Vagina (tissue), 2 donors: ENCODE results near the gene GNAI2. TPM values are rescaled to one million over a fixed set of nuclear protein-coding genes. Genes with fewer than 3 reads are reported as not detected.

Source experiments
- DNase-seq, 2 donors: peaks; one replicate each; pipeline ENCODE4 v3.0.0-alpha.2; 2017; ENCODE audit errors: extremely low spot score in 2 of 2
- H3K27ac ChIP-seq: fragments of 200-600 bp; sonication (generic); one replicate; pipeline ENCODE4 v1.5.1; 2019
- H3K27me3 ChIP-seq: fragments of 200-600 bp; sonication (generic); one replicate; pipeline ENCODE4 v1.5.1; 2019
- H3K36me3 ChIP-seq, 2 donors: fragments of 200-600 bp; sonication (generic); one replicate each; pipeline ENCODE4 v1.5.1; 2017 to 2019
- H3K4me1 ChIP-seq: fragments of 200-600 bp; sonication (generic); one replicate; pipeline ENCODE4 v1.5.1; 2019
- H3K4me3 ChIP-seq, 2 donors: fragments of 200-600 bp; sonication (generic); 1 replicate in 1 of 2; 2 replicates in 1 of 2; pipeline ENCODE4 v1.5.1; 2016 to 2019
- H3K9me3 ChIP-seq: fragments of 200-600 bp; sonication (generic); one replicate; pipeline ENCODE4 v1.5.1; 2019
- POLR2A ChIP-seq, 2 donors: fragments of 450-650 bp; IDR thresholded peaks; one replicate each; pipeline ENCODE4 v1.6.1; 2017; ENCODE audit warnings: antibody characterized with exemption in 2 of 2, mild to moderate bottlenecking in 2 of 2, moderate library complexity in 2 of 2
- POLR2AphosphoS5 ChIP-seq, 2 donors: sonication (generic); formaldehyde crosslinking; IDR thresholded peaks; one replicate each; pipeline ENCODE4 v1.9.0; 2017; ENCODE audit warnings: antibody characterized with exemption in 2 of 2, mild to moderate bottlenecking in 2 of 2, low read depth in 1 of 2; ENCODE audit not compliant: insufficient read depth in 1 of 2
- intact Hi-C: fragments of 100-400 bp; cut with DNase I; formaldehyde crosslinking; loops from one replicate; pipeline ENCODE4 v1.15.1; 2023
- total RNA-seq: library from RNA; depleted of rRNA; stranded (reverse); fragments of >200 nt; gene quantifications from one replicate; pipeline ENCODE4 v1.2.3, GENCODE V29; 2016
- TF ChIP-seq, protein P1 (sequence below), 3 experiments: fragments of 450-650 bp in 2 of 3; fragments of 200-600 bp in 1 of 3; sonication (generic) in 1 of 3; IDR thresholded peaks; one replicate each; pipeline ENCODE4 v1.5.1; 2017 to 2019; ENCODE audit warnings: antibody characterized with exemption in 3 of 3, mild to moderate bottlenecking in 2 of 3, moderate library complexity in 2 of 3

The GNAI2 gene
- total RNA-seq, 1 donor from 2014 or later, result 244 TPM

DNA sequence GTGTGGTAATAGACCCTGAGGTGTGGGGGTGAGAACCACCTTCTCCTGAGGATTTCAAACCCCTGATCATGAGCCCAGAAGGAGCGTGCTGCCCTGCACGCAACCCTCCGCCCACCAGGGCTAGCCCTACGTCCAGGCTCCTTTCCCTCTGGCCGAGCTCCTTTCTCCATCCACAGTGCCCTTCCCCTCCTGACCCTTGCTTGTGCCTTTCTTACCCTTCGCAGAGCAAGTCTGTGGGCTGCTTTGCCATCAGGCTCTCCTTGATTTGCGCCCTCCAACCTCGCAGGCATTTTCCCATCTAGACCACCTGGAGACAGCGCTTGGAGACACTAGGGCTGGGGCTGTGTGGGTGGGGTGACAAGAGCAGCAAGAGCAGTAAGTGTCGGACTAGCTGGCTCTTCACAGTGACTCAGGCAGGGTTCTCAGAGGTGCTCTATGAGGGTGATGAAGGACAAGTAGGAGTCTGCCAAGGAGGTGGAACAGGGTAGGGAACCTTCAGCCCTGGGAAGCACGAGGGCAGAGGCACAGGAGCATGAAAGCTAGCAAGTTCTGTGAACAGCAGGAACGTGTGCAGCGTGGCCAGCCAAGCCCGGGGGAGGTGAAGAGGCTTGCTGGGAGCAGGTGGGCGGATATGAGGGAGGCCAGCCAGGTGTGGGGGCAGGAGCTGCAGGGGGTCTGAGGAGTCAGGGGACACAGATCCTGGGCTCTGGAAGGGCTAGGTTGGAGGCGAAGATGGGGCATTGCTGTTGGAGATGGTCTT is 33.5 kb upstream of the GNAI2 start:
- H3K4me1 ChIP-seq, result peaks cover 17% of the 10 kb centered on the region
- no peak overlapping the region for H3K27ac ChIP-seq
- no peaks in the 10 kb centered on the region for H3K9me3 ChIP-seq
- TF ChIP-seq, protein P1, sequence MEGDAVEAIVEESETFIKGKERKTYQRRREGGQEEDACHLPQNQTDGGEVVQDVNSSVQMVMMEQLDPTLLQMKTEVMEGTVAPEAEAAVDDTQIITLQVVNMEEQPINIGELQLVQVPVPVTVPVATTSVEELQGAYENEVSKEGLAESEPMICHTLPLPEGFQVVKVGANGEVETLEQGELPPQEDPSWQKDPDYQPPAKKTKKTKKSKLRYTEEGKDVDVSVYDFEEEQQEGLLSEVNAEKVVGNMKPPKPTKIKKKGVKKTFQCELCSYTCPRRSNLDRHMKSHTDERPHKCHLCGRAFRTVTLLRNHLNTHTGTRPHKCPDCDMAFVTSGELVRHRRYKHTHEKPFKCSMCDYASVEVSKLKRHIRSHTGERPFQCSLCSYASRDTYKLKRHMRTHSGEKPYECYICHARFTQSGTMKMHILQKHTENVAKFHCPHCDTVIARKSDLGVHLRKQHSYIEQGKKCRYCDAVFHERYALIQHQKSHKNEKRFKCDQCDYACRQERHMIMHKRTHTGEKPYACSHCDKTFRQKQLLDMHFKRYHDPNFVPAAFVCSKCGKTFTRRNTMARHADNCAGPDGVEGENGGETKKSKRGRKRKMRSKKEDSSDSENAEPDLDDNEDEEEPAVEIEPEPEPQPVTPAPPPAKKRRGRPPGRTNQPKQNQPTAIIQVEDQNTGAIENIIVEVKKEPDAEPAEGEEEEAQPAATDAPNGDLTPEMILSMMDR (IDR thresholded peaks at IDR 0.05), result no peak
- TF ChIP-seq POLR2AphosphoS5 (IDR thresholded peaks at IDR 0.05; ENCODE audit: insufficient read depth in 1 of 2, low read depth in 1 of 2) (no peak), POLR2A (IDR thresholded peaks at IDR 0.05) (no peak)
- no peak overlapping the region for H3K4me3 ChIP-seq
- no peaks in the 10 kb centered on the region for H3K36me3 ChIP-seq
- H3K27me3 ChIP-seq, result peaks cover 9% of the 10 kb centered on the region
- no peak for DNase-seq
- intact Hi-C loops, result no loop called here

- TF ChIP-seq POLR2A (IDR thresholded peaks at IDR 0.05), result no peak
- TF ChIP-seq POLR2AphosphoS5 (IDR thresholded peaks at IDR 0.05; ENCODE audit: insufficient read depth in 1 of 2, low read depth in 1 of 2), result no peak
- TF ChIP-seq, protein P1 (IDR thresholded peaks at IDR 0.05), result no peak
- no peaks in the 10 kb centered on the region for H3K9me3 ChIP-seq
- intact Hi-C loops, result no loop called here
- no peaks in the 10 kb centered on the region for H3K36me3 ChIP-seq
- DNase-seq, result no peak
- H3K4me1 ChIP-seq, result peaks cover 17% of the 10 kb centered on the region
- no peak overlapping the region for H3K4me3 ChIP-seq
- peaks cover 9% of the 10 kb centered on the region for H3K27me3 ChIP-seq
- no peak overlapping the region for H3K27ac ChIP-seq
These were observed 32.7 kb upstream of the GNAI2 start for GRCh38 chr3:50203113-50203808.

DNA sequence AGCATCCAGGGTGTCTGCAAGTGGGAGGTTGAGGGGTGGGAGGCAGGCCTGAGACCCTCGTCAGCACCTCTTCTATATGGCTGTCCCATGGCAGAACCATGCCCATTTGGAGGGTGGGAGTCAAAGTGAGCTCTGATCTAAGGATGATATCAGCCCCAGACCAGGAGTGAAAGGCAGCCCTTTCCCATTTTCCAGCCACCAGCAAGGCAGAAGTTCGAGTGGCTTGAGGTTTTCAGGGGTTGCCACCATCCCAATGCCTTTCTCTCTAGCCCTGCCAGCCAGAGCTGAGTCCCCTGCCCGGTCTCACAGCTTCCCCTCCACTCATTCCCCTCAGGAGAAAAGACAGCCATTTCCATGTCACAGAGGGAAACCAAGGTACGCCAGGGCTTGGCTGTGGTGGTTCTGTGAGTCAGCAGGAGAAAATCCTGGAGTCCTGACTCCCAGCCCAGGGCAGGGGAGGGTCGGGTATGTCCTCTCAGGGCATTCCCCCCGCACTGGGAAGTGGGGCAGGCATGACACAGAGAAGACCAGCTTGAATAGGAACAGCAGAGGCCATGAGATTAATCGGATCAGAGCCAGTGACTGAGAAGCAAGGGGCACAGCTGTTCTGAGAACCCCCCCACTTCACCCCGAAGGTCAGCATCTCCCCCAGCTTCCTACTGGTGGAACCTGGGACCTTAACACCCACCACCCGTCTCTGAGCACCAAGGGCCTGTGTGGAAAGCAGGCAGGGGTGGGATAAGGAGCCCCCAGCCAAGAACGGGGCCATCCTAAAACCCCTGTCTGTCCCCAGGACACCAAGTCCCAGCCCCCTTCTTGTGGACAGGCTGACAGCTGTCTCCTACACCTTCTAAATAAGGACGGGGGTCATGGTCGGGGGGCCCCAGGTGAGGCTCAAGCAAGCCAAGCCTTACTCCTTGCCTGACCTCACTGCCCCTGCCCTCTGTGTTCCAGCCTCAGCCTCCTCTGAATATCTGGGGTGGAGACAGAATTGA is 31.9 kb upstream of the GNAI2 start:
- DNase-seq, result no peak
- H3K36me3 ChIP-seq, result no peaks in the 10 kb centered on the region
- no peak overlapping the region for H3K27ac ChIP-seq
- H3K27me3 ChIP-seq, result peaks cover 9% of the 10 kb centered on the region
- intact Hi-C loops, result no loop called here
- peak overlapping the region in 1 of 2 donors; percentile 40 for H3K4me3 ChIP-seq
- TF ChIP-seq, protein P1 (IDR thresholded peaks at IDR 0.05), result no peak
- TF ChIP-seq POLR2AphosphoS5 (IDR thresholded peaks at IDR 0.05; ENCODE audit: insufficient read depth in 1 of 2, low read depth in 1 of 2), result no peak
- no peak for TF ChIP-seq POLR2A (IDR thresholded peaks at IDR 0.05)
- peaks cover 17% of the 10 kb centered on the region for H3K4me1 ChIP-seq
- H3K9me3 ChIP-seq, result no peaks in the 10 kb centered on the region

DNA sequence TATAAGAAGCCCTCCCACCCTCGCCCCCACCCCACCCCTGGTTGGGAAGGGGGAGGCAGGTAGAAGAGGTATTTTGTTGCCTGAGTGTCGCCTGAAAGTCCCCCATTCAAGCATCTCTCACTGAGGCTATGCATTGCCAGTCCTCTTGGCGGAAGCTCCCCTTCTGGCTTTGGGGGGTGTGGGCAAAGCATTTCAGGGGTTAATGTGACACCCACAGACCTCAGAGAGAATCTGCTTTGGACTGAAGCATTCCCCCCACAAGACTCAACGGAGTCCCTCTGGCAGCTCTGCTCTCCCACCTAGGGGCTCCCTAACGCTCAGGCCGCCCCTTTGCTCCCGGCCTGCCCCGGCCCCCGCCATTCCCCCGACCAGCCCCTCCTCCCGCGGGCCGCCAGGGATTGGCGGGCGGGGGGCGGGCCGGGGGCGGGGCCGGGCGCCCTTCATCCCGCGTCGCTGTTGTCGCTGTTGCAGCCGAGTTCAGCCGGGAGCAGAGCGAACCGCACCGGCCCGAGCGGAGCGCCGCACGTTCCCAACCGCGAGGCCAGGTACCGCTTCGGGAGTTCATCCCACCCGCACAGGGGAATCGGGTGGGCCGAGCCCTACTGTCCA is 31.1 kb upstream of the GNAI2 start, which contains the start of gene SLC38A3:
TSS of gene SLC38A3 (plus strand) at position 468 of the 609 bp plus-strand sequence. CDS start 8,929 bp downstream, outside the sequence.
- intact Hi-C loops, result no loop called here
- Histone ChIP-seq H3K27ac (no peak within 1 kb of the TSS), H3K27me3 (peaks cover 9% of the 10 kb centered on the region), H3K4me3 (peak within 1 kb of the TSS; percentile 30 to 40), H3K4me1 (peaks cover 17% of the 10 kb centered on the region), H3K36me3 (no peaks in the 10 kb centered on the region), H3K9me3 (no peaks in the 10 kb centered on the region)
- DNase-seq, result no peak
- TF ChIP-seq POLR2AphosphoS5 (IDR thresholded peaks at IDR 0.05; ENCODE audit: insufficient read depth in 1 of 2, low read depth in 1 of 2), result no peak
- TF ChIP-seq, protein P1 (IDR thresholded peaks at IDR 0.05), result no peak
- no peak for TF ChIP-seq POLR2A (IDR thresholded peaks at IDR 0.05)
